GM19240 (cell line): Measurements from ENCODE around the gene GOLGA3.
"Not testable (repeated sequence)": the region's sequence is repeated elsewhere in the genome, so short reads cannot be mapped to it uniquely, and the experiment has no call there.

Experiments used
- DNase-seq: peaks from one replicate; pipeline ENCODE4 v3.0.0; 2011; ENCODE audit warnings: low spot score; ENCODE audit not compliant: insufficient read length

Gene GOLGA3

DNA sequence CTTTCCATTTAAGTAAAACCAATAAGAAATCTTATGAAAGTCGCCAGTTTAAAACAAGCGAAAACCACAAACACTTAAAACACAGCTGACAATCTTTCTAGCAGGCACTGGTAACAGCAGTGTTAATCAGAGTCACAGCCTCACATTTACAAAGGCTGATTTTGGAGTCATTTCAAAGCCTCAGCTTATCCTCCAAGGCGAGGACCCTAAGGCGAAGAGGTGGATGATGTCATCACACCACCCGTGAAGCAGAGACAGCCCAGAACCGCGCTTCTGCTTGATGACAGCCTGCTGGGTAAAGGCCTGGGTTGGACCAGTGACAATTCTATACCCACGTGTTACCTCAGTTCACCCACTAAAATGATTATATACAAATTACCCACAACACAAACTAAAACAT, 10.1 kb downstream of the GOLGA3 start:
- DNase-seq, result no peak

DNA sequence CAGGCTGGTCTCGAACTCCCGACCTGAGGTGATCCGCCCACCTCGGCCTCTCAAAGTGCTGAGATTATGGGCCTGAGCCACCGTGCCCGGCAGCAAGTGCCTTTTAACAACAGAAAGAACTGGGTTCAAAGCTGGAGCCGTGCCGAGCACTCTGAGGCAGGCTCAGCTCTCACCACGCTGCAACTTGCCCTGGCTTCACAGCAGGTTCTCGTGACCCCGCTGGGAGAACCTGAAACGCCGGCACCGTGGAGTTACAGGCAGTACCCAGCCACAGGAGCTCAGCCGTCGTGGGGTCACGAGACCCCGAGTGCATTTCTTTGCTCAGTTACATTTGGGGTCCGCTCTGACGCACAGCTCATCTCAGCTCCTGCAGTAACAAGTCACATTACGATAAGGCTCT, 14.4 kb downstream of the GOLGA3 start:
- DNase-seq, result no peak

- DNase-seq, result no peak
Measured at GRCh38 chr12:132813443-132813842, 15.2 kb downstream of the GOLGA3 start.

- DNase-seq, result no peak
Measured at GRCh38 chr12:132812631-132813305, 15.9 kb downstream of the GOLGA3 start.

DNA sequence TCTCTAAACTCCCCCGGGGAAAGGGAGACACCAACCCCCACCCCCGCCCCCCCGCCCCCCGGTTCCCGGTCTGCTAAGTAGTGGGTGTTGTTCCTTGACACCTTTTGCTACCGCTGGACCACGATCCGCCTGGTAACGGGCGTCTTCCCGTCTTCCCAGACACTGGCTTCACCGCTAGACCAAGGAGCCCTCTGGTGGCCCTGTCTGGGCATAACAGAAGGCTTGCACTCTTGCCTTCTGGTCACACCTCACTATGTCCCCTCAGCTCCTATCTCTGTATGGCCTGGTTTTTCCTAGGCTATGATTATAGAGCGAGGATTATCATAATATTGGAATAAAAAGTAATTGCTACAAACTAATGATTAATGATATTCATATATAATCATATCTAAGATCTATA, 19.3 kb downstream of the GOLGA3 start:
- not testable (repeated sequence) for DNase-seq

- DNase-seq, result no peak
Measured at GRCh38 chr12:132807295-132808092, 21.2 kb downstream of the GOLGA3 start.

- DNase-seq, result no peak
Measured at GRCh38 chr12:132806857-132807256, 21.8 kb downstream of the GOLGA3 start.

- no peak for DNase-seq
Measured at GRCh38 chr12:132804426-132804861, 24.2 kb downstream of the GOLGA3 start.

- DNase-seq, result no peak
Measured at GRCh38 chr12:132803888-132804287, 24.8 kb downstream of the GOLGA3 start.

DNA sequence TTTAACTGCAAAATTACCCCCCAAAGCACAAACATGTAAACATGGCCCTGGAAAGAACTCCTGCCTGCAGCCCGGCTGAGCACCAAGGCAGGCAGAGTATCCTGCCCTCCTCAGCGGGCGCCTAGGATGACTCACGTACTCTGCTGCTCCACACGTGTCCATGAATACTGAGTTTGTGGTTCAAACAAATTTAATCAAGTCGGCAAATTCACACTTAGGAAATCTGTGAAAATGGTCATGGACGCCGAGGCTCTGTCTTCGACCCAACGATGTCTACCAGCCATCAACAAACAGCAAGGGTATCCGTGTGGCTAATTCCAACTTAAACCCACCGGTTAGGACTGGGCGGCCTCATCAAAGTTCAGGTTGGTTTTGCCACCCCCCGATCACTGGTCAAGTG, 25.5 kb downstream of the GOLGA3 start:
- DNase-seq, result no peak

- DNase-seq, result no peak
Measured at GRCh38 chr12:132801741-132802140, 26.9 kb downstream of the GOLGA3 start.

DNA sequence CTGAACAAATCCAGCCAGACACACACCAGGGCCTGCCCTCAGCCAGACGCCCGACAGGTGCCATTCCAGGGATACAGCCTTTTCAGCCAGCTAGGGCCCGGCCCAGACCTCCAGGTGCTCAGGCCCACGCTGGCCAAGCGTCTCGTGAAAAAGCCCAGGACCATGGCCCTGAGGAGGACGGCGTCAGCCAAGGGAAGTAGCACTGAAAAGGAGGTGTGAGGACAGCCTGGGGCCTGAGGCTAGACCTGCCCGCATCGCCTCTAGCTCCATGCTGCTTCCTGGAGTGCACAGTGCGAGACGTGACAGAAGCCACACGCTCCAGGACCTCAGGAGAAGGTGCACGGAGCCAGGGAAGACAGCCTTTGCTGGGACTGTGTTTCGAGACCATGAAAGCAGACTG, 29.8 kb downstream of the GOLGA3 start:
- DNase-seq, result no peak

- no peak for DNase-seq
Measured at GRCh38 chr12:132797820-132798570, 30.7 kb downstream of the GOLGA3 start.

GRCh38 chr12:132795847-132796246, 32.8 kb downstream of the GOLGA3 start:
- no peak for DNase-seq

GRCh38 chr12:132791940-132792339, 36.7 kb downstream of the GOLGA3 start:
- not testable (repeated sequence) for DNase-seq

GRCh38 chr12:132789099-132789471, 39.6 kb downstream of the GOLGA3 start:
- DNase-seq, result no peak

- no peak for DNase-seq
Measured at GRCh38 chr12:132788375-132789098, 40.1 kb downstream of the GOLGA3 start.

DNA sequence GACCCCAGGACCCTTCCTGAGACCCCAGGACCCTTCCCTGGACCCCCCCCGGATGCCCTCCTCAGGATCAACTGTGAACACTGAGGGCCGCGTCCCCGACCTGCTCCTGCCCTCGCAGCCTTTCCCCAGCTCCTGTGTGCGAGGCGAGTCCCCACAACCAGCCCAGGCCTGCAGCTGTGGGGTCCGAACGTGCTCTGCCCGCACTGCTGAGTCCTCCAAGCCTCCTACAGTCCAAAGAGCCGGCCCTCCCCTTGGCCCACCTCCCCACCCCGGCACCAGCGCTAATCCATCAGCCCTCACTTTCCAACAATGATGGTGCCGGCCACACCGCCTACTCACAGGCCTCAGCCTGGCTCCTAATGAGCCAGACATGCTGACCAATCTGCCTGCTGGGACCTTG, 40.8 kb downstream of the GOLGA3 start:
- no peak for DNase-seq

GRCh38 chr12:132786192-132786591, 42.5 kb downstream of the GOLGA3 start:
- DNase-seq, result no peak

- no peak for DNase-seq
Measured at GRCh38 chr12:132784580-132784979, 44.1 kb downstream of the GOLGA3 start.

- DNase-seq, result no peak
Measured at GRCh38 chr12:132783917-132784531, 44.6 kb downstream of the GOLGA3 start.
